PFSK-1 (cell line): Measurements from ENCODE around the gene RPL32.

Experiments used
- POLR2AphosphoS5 ChIP-seq: IDR thresholded peaks from 2 replicates; pipeline ENCODE4 v1.6.1; 2012; ENCODE audit warnings: low read depth, mild to moderate bottlenecking, control low read depth, low read length, moderate library complexity
- REST ChIP-seq, 2 experiments: IDR thresholded peaks; 2 replicates each; pipeline versions ENCODE4 v1.6.1 to v1.8.0; 2011 to 2012; ENCODE audit warnings: low read depth in 2 of 2, low read length in 2 of 2, control low read depth in 1 of 2, inconsistent platforms in 1 of 2, mild to moderate bottlenecking in 1 of 2, moderate library complexity in 1 of 2; ENCODE audit not compliant: insufficient read depth in 1 of 2
- TAF1 ChIP-seq: IDR thresholded peaks from 2 replicates; pipeline ENCODE4 v1.6.1; 2012; ENCODE audit warnings: low read length, control low read depth, borderline replicate concordance; ENCODE audit not compliant: insufficient read depth

- TF ChIP-seq REST (IDR thresholded peaks at IDR 0.05; ENCODE audit: insufficient read depth in 1 of 2, low read depth in 2 of 2, low read length in 2 of 2) (no peak), POLR2AphosphoS5 (no peak), TAF1 (no peak)
These were observed 25.5 kb upstream of the RPL32 start for GRCh38 chr3:12866836-12867235.
